HG03280 (cell line): ENCODE data around the gene PRDM5.
"Not testable (repeated sequence)": the region's sequence is repeated elsewhere in the genome, so short reads cannot be mapped to it uniquely, and the experiment has no call there.

Experiments
- ATAC-seq: cut with Tn5 transposase; IDR thresholded peaks from one replicate; pipeline ENCODE4 v1.9.1; 2021; ENCODE audit warnings: mild to moderate bottlenecking, moderate library complexity; ENCODE audit not compliant: unreplicated experiment

Gene PRDM5

DNA sequence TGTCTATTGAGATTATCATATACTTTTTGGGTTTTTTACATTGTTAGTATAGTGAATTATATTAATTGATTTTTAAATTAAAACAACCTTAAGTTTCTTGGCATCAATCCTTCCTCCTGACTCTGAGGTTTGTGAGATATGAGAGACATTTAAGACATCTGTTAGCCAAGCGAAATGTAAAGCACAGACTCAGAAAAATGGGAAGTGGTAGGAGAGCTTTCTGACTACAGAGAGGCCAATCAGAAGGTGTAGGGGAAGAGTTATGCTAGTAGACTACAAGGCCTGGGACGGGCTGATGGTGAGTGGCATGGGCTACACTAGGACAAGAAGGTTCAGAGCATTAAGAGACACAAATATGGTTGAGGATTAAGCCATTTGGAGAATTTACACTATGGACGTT is 255.4 kb downstream of the PRDM5 start:
- no peak for ATAC-seq

DNA sequence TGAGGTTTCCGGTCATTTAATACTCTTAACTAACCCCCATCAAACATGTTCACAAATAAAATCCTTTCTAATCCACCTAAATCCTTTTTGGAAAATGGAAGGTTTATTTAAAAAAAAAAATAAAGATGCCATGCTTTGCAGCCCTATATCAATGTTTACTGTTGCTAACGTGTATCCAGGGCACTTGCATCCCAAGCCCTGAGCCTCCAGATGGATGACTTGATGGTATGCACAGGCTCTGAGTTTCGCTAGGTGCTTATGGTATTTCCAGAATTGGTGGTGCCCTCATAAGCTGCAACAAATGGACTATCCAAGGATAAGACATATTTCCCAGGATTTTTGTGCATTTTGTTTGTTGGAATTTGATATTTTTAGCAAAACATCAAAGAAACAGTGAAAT is 257.7 kb downstream of the PRDM5 start:
- ATAC-seq, result no peak

DNA sequence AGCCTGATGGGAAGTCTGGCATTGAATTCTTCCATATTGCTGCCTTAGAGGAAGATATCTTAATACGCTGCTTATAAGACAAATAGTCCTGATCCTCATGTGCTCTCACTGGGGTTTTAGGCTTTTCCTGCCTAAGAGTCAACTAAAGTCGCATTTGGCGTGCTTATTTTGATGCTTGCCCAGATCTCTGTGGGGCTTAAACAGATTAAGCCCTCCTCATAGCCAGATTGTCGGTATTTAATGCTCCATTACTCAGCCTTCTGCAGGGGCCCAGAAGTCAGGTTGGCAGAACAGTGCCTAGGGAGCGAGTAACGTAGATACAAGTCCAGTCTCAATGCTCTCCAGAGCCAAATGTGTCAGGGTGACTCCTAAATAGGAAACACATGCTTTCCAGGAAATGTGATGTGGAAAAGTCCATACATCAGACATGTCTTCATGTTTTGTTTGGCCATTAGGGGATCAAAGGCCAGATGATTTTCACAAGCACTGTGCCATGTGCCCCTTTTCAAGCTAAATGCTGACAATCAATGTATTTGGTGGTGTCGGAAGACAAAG is 262.8 kb downstream of the PRDM5 start:
- no peak for ATAC-seq

DNA sequence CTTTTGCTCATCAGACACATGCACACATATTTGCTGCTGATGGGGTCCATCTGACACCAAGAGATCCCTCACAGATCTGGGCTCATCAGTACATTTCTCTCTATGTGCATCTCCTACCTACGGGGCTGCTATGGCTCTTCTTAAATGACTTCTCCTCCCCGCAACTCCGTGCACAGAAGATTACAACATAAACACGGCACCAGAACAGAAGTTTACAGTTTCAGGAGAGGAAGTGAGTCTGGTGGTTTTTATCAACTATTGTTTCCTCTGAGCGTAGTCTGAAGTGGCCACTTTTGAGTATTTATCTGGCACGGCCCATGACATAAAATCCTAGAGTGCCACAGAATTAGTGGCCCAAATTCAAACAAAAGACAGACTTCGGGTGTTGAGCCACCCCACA is 263.8 kb downstream of the PRDM5 start:
- ATAC-seq, result no peak

DNA sequence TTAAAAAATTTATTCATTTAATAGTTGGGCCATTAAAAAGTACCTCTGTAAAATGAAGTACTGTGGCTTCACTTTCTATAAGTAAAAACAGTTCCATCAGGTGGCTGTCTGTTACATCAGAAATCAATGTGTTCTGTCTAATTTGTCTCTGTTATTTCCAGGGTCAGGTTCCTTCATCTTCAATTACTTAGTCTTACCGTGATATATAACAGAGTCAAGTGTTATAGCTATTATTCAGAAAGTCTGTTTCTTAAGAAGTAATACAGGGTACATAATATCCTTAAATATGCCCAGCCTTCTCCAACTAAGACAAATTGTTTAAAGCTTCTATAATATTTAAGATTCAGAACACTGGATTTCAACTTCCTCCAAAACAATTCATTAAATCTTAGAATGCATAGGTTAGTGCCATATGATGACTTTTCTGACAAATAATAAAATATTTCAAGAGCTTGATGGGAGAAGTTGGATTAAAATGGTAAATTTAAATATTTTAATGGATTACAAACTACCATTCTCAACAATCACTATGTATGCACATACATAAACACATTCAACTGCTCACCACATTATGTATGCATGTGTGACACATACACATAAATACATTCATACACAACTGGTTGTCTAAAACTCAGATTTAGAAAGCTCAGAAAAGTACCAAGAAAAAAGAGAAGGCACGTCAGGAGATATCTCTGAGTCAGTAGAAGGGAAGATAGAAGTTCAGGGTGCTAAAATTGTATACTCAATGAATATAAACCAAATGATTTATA is 268.5 kb downstream of the PRDM5 start:
- no peak for ATAC-seq

DNA sequence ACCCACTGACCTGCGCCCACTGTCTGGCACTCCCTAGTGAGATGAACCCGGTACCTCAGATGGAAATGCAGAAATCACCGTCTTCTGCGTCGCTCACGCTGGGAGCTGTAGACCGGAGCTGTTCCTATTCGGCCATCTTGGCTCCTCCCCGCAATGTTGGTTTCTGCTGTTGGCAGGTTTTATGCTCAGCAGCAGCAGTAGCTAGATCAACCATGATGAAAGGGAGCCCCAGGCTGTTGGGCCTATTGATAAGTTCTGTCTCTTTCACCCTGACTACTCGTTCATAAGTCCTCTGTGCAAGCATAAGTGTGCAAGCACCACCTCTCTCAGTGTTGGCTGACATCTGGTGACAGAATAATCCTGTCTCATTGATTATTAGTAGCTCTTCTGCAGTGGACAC is 274.2 kb downstream of the PRDM5 start:
- ATAC-seq, result not testable (repeated sequence)
